ENCODE measurements around the gene ABCD1. TPM values are rescaled to one million over a fixed set of nuclear protein-coding genes. Genes with fewer than 3 reads are reported as not detected.

Gene ABCD1
- total RNA-seq, 1 experiment from 2014 or later: 44.4 TPM

GRCh38 chrX:153763989-153764755 lies 39.5 kb downstream of the ABCD1 start, which contains the start of gene PLXNB3:
Gene PLXNB3, plus strand, starts transcription at chrX:153764249. Its CDS starts 1,287 bp downstream, at chrX:153765536.
- Histone ChIP-seq H3K4me1 (ENCODE audit: insufficient read depth, low read length) (peaks cover 28% of the 10 kb centered on the region), H4K20me1 (ENCODE audit: low read length) (no peaks in the 10 kb centered on the region), H3F3A (ENCODE audit: low read length, unreplicated experiment) (no peaks in the 10 kb centered on the region), H3K9me2 (replicated peaks; ENCODE audit: low read length) (no peaks in the 10 kb centered on the region), H3K4me3 (ENCODE audit: low read length) (peak within 1 kb of the TSS; percentile 68), H3K27me3 (ENCODE audit: low read length) (no peaks in the 10 kb centered on the region), H3K9ac (ENCODE audit: low read length) (peak within 1 kb of the TSS; percentile 67), H3K79me2 (ENCODE audit: low read length) (peaks cover 25% of the 10 kb centered on the region), H3K9me3 (ENCODE audit: low read length) (no peaks in the 10 kb centered on the region), H2AFZ (ENCODE audit: low read length) (peak within 1 kb of the TSS; percentile 59; the same call in 1 of the 2 replicates), H3K4me2 (ENCODE audit: low read length) (peak within 1 kb of the TSS; percentile 97), H3K36me3 (ENCODE audit: low read depth, low read length) (no peaks in the 10 kb centered on the region), H3K27ac (ENCODE audit: low read length) (peak within 1 kb of the TSS; percentile 86)
- ChIA-PET CTCF (no interaction called here), POLR2A (ENCODE audit: unreplicated experiment) (interaction anchor here (0.6 kb wide), 1 partner anchor 146 kb away, joined by 3 read pairs; no protein-coding TSS in a partner anchor)
- BruUV-seq (replicated peaks): TSS peak; percentile 37
- TF ChIP-seq CTCF (conservative IDR thresholded peaks at IDR 0.05; ENCODE audit: low read depth, low read length) (peak; percentile 89), EZH2 (IDR thresholded peaks at IDR 0.05; ENCODE audit: low read length, unreplicated experiment) (no peak), EZH2phosphoT487 (IDR thresholded peaks at IDR 0.05; ENCODE audit: borderline replicate concordance, low read length) (no peak)
- peak; percentile 69 for ATAC-seq
- DNase-seq: peak; percentile 94
- intact Hi-C loops (cut with micrococcal nuclease): loop anchor here (1.0 to 5.0 kb wide), 3 partner anchors 31 to 183 kb away; partner anchors contain the start of genes ARHGAP4, IDH3G and SSR4

DNA sequence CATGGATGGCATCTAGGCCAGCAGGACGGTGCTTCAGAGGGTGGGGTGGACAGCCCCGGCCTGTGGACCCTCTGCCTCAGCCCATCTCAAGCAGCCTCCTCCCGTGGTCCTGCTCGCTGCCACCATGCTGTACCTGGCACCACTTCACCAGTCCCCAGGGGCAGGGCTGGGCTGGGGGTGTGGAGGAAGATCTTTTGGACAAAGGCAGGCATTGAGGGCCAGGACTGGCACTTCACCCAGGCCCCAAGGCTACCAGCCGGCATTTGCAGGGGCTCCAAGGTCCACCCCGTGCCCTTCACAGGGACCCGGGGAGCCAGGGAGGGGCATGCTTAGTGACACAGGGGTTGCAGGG lies 40.1 kb downstream of the ABCD1 start:
- H3K9ac ChIP-seq (ENCODE audit: low read length): peak overlapping the region; percentile 67
- POLR2A ChIA-PET (ENCODE audit: unreplicated experiment): no interaction called here

More for the DNA sequence above, 40.1 kb downstream of the ABCD1 start:
- Histone ChIP-seq H2AFZ (ENCODE audit: low read length) (no peak overlapping the region), H3K27me3 (ENCODE audit: low read length) (no peaks in the 10 kb centered on the region), H3K4me2 (ENCODE audit: low read length) (peak overlapping the region; percentile 97), H4K20me1 (ENCODE audit: low read length) (no peaks in the 10 kb centered on the region), H3F3A (ENCODE audit: low read length, unreplicated experiment) (no peaks in the 10 kb centered on the region), H3K9me3 (ENCODE audit: low read length) (no peaks in the 10 kb centered on the region), H3K36me3 (ENCODE audit: low read depth, low read length) (no peaks in the 10 kb centered on the region), H3K9me2 (replicated peaks; ENCODE audit: low read length) (no peaks in the 10 kb centered on the region), H3K79me2 (ENCODE audit: low read length) (peaks cover 25% of the 10 kb centered on the region), H3K4me3 (ENCODE audit: low read length) (peak overlapping the region; percentile 68), H3K4me1 (ENCODE audit: insufficient read depth, low read length) (peaks cover 28% of the 10 kb centered on the region), H3K27ac (ENCODE audit: low read length) (peak overlapping the region; percentile 86; the same call in 1 of the 2 replicates)
- intact Hi-C loops (cut with micrococcal nuclease): loop anchor here (1.0 to 5.0 kb wide), 3 partner anchors 30 to 183 kb away; partner anchors contain the start of genes ARHGAP4, IDH3G and SSR4
- CTCF ChIA-PET: no interaction called here
- TF ChIP-seq CTCF (conservative IDR thresholded peaks at IDR 0.05; ENCODE audit: low read depth, low read length): no peak
- no peak for TF ChIP-seq EZH2phosphoT487 (IDR thresholded peaks at IDR 0.05; ENCODE audit: borderline replicate concordance, low read length)
- TF ChIP-seq EZH2 (IDR thresholded peaks at IDR 0.05; ENCODE audit: low read length, unreplicated experiment): no peak
- ATAC-seq (0 out of 2 replicates have a peak, but pooled peaks have one; percentile 1), DNase-seq (no peak)
- no TSS peak for BruUV-seq (replicated peaks)
